Neural cell (in vitro differentiated cells): Measurements from ENCODE around the gene LIMK1. TPM values are rescaled to one million over a fixed set of nuclear protein-coding genes. Genes with fewer than 3 reads are reported as not detected.
"Not testable (repeated sequence)": the region's sequence is repeated elsewhere in the genome, so short reads cannot be mapped to it uniquely, and the experiment has no call there.

ENCODE experiments used
- H2AFZ ChIP-seq: fragments of 200-600, 300-800 bp; sonication (generic), shearing (Covaris generic); 2 replicates; pipeline ENCODE4 v1.6.0; 2014; ENCODE audit warnings: low read depth, mild to moderate bottlenecking, antibody characterized with exemption, low read length, moderate library complexity
- H3F3A ChIP-seq: fragments of 200-600 bp; shearing (Covaris generic); 2 replicates; pipeline ENCODE4 v1.6.1; 2016; ENCODE audit warnings: mild to moderate bottlenecking, moderate library complexity, mixed read lengths, antibody characterized with exemption, low read length; ENCODE audit not compliant: insufficient read depth, poor library complexity, severe bottlenecking
- H3K27ac ChIP-seq: fragments of 200-600, 300-800 bp; sonication (generic), shearing (Covaris generic); 2 replicates; pipeline ENCODE4 v1.5.1; 2014; ENCODE audit warnings: mild to moderate bottlenecking, low read length, moderate library complexity
- H3K27me3 ChIP-seq: fragments of 300-800, 200-600 bp; sonication (generic), shearing (Covaris generic); 2 replicates; pipeline ENCODE4 v1.6.0; 2014; ENCODE audit warnings: mild to moderate bottlenecking, low read depth, low read length, moderate library complexity; ENCODE audit not compliant: insufficient read depth
- H3K36me3 ChIP-seq: fragments of 300-800, 200-600 bp; sonication (generic), shearing (Covaris generic); 2 replicates; pipeline ENCODE4 v1.5.1; 2014; ENCODE audit warnings: mild to moderate bottlenecking, antibody characterized with exemption, low read length, moderate library complexity; ENCODE audit not compliant: insufficient read depth
- H3K4me2 ChIP-seq: fragments of 300-800, 200-600 bp; sonication (generic), shearing (Covaris generic); 2 replicates; pipeline ENCODE4 v1.6.0; 2014; ENCODE audit warnings: mild to moderate bottlenecking, low read length
- H3K4me3 ChIP-seq: fragments of 300-800, 200-600 bp; sonication (generic), shearing (Covaris generic); 2 replicates; pipeline ENCODE4 v1.5.1; 2014; ENCODE audit warnings: mild to moderate bottlenecking, low read length, moderate library complexity
- H3K79me2 ChIP-seq: fragments of 200-600 bp; shearing (Covaris generic); replicated peaks from 2 replicates; pipeline ENCODE4 v1.6.0; 2014; ENCODE audit warnings: mild to moderate bottlenecking, low read length, moderate library complexity; ENCODE audit not compliant: insufficient read depth
- H3K9ac ChIP-seq: fragments of 300-800, 200-600 bp; sonication (generic), shearing (Covaris generic); 2 replicates; pipeline ENCODE4 v1.6.1; 2016; ENCODE audit warnings: mild to moderate bottlenecking, low read length, mixed read lengths
- H3K9me2 ChIP-seq: fragments of 200-600 bp; shearing (Covaris generic); 2 replicates; pipeline ENCODE4 v1.6.1; 2016; ENCODE audit warnings: mild to moderate bottlenecking, low read length, mixed read lengths; ENCODE audit not compliant: insufficient read depth
- H3K9me3 ChIP-seq: fragments of 200-600, 300-800 bp; sonication (generic), shearing (Covaris generic); 2 replicates; pipeline ENCODE4 v1.6.1; 2016; ENCODE audit warnings: mild to moderate bottlenecking, mixed run types, low read length, moderate library complexity, mixed read lengths
- H4K20me1 ChIP-seq: fragments of 200-600 bp; shearing (Covaris generic); 2 replicates; pipeline ENCODE4 v1.6.1; 2016; ENCODE audit warnings: mild to moderate bottlenecking, mixed run types; ENCODE audit not compliant: insufficient read depth
- EP300 ChIP-seq: fragments of 450-650 bp; conservative IDR thresholded peaks from 2 replicates; pipeline ENCODE4 v1.6.1; 2014; ENCODE audit warnings: antibody characterized with exemption, mild to moderate bottlenecking, moderate library complexity; ENCODE audit not compliant: poor library complexity, severe bottlenecking
- EZH2 ChIP-seq: fragments of 200-600, 300-800 bp; shearing (Covaris generic), sonication (generic); IDR thresholded peaks from 2 replicates; pipeline ENCODE4 v1.6.1; 2014; ENCODE audit warnings: antibody characterized with exemption, low read length, borderline replicate concordance, mild to moderate bottlenecking; ENCODE audit not compliant: insufficient read depth, poor library complexity, severe bottlenecking
- MXI1 ChIP-seq: fragments of 450-650 bp; conservative IDR thresholded peaks from 2 replicates; pipeline ENCODE4 v1.6.1; 2014; ENCODE audit warnings: antibody characterized with exemption, mild to moderate bottlenecking; ENCODE audit not compliant: poor library complexity, severe bottlenecking
- POLR2AphosphoS5 ChIP-seq: IDR thresholded peaks from 2 replicates; pipeline ENCODE4 v1.6.1; 2012
- RAD21 ChIP-seq: fragments of 450-650 bp; conservative IDR thresholded peaks from 2 replicates; pipeline ENCODE4 v1.6.1; 2014; ENCODE audit warnings: antibody characterized with exemption, mild to moderate bottlenecking, moderate library complexity
- SMC3 ChIP-seq: fragments of 450-650 bp; conservative IDR thresholded peaks from 2 replicates; pipeline ENCODE4 v1.6.1; 2014; ENCODE audit warnings: antibody characterized with exemption, mild to moderate bottlenecking, moderate library complexity; ENCODE audit not compliant: poor library complexity
- TAF1 ChIP-seq: IDR thresholded peaks from 2 replicates; pipeline ENCODE4 v1.6.1; 2012; ENCODE audit warnings: low read depth
- polyA plus RNA-seq: library from polyadenylated mRNA; depleted of rRNA; stranded (reverse); fragments of >200 nt; gene quantifications from 2 replicates; pipeline ENCODE4 v1.2.3, GENCODE V29; 2014
- TF ChIP-seq, protein P1 (sequence below): IDR thresholded peaks from 2 replicates; pipeline ENCODE4 v1.6.1; 2012; ENCODE audit warnings: borderline replicate concordance
- TF ChIP-seq, protein P2 (sequence below): fragments of 450-650 bp; IDR thresholded peaks from 2 replicates; pipeline ENCODE4 v1.5.1; 2014; ENCODE audit warnings: antibody characterized with exemption, mild to moderate bottlenecking, moderate library complexity; ENCODE audit not compliant: poor library complexity, severe bottlenecking

Gene LIMK1
- polyA plus RNA-seq, 1 donor from 2014 or later = 21.1 TPM

DNA sequence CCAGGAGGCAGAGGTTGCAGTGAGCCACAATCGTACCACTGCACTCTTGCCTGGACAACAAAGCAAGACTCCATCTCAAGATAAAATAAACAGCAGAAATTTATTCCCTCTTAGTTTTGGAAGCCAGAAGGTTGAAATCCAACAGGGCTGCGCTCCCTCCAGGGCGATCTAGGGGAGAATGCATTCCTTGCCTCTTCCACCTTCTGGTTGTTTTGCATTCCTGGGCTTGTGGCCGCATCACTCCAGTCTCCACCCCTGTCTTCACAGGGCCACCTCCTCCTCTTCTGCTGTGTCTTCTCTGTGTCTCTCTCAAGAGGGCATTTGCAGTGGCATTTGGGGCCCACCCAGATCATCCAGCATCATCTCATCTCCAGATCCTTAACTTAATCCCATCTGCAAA lies 36.2 kb downstream of the LIMK1 start:
- Histone ChIP-seq H3K9me2 (no peaks in the 10 kb centered on the region), H3K9ac (no peak overlapping the region), H3F3A (no peaks in the 10 kb centered on the region), H3K4me2 (no peak overlapping the region), H3K27ac (no peak overlapping the region), H4K20me1 (no peaks in the 10 kb centered on the region), H3K36me3 (no peaks in the 10 kb centered on the region), H3K79me2 (no peaks in the 10 kb centered on the region), H3K27me3 (no peaks in the 10 kb centered on the region), H3K9me3 (no peaks in the 10 kb centered on the region), H2AFZ (no peak overlapping the region), H3K4me3 (no peak overlapping the region)
- TF ChIP-seq, protein P1, sequence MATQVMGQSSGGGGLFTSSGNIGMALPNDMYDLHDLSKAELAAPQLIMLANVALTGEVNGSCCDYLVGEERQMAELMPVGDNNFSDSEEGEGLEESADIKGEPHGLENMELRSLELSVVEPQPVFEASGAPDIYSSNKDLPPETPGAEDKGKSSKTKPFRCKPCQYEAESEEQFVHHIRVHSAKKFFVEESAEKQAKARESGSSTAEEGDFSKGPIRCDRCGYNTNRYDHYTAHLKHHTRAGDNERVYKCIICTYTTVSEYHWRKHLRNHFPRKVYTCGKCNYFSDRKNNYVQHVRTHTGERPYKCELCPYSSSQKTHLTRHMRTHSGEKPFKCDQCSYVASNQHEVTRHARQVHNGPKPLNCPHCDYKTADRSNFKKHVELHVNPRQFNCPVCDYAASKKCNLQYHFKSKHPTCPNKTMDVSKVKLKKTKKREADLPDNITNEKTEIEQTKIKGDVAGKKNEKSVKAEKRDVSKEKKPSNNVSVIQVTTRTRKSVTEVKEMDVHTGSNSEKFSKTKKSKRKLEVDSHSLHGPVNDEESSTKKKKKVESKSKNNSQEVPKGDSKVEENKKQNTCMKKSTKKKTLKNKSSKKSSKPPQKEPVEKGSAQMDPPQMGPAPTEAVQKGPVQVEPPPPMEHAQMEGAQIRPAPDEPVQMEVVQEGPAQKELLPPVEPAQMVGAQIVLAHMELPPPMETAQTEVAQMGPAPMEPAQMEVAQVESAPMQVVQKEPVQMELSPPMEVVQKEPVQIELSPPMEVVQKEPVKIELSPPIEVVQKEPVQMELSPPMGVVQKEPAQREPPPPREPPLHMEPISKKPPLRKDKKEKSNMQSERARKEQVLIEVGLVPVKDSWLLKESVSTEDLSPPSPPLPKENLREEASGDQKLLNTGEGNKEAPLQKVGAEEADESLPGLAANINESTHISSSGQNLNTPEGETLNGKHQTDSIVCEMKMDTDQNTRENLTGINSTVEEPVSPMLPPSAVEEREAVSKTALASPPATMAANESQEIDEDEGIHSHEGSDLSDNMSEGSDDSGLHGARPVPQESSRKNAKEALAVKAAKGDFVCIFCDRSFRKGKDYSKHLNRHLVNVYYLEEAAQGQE = no peak
- TF ChIP-seq, protein P2, sequence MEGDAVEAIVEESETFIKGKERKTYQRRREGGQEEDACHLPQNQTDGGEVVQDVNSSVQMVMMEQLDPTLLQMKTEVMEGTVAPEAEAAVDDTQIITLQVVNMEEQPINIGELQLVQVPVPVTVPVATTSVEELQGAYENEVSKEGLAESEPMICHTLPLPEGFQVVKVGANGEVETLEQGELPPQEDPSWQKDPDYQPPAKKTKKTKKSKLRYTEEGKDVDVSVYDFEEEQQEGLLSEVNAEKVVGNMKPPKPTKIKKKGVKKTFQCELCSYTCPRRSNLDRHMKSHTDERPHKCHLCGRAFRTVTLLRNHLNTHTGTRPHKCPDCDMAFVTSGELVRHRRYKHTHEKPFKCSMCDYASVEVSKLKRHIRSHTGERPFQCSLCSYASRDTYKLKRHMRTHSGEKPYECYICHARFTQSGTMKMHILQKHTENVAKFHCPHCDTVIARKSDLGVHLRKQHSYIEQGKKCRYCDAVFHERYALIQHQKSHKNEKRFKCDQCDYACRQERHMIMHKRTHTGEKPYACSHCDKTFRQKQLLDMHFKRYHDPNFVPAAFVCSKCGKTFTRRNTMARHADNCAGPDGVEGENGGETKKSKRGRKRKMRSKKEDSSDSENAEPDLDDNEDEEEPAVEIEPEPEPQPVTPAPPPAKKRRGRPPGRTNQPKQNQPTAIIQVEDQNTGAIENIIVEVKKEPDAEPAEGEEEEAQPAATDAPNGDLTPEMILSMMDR = no peak
- no peak for TF ChIP-seq SMC3
- TF ChIP-seq POLR2AphosphoS5 = no peak
- TF ChIP-seq EP300 = no peak
- no peak for TF ChIP-seq EZH2
- TF ChIP-seq RAD21 = no peak
- no peak for TF ChIP-seq TAF1
- no peak for TF ChIP-seq MXI1

DNA sequence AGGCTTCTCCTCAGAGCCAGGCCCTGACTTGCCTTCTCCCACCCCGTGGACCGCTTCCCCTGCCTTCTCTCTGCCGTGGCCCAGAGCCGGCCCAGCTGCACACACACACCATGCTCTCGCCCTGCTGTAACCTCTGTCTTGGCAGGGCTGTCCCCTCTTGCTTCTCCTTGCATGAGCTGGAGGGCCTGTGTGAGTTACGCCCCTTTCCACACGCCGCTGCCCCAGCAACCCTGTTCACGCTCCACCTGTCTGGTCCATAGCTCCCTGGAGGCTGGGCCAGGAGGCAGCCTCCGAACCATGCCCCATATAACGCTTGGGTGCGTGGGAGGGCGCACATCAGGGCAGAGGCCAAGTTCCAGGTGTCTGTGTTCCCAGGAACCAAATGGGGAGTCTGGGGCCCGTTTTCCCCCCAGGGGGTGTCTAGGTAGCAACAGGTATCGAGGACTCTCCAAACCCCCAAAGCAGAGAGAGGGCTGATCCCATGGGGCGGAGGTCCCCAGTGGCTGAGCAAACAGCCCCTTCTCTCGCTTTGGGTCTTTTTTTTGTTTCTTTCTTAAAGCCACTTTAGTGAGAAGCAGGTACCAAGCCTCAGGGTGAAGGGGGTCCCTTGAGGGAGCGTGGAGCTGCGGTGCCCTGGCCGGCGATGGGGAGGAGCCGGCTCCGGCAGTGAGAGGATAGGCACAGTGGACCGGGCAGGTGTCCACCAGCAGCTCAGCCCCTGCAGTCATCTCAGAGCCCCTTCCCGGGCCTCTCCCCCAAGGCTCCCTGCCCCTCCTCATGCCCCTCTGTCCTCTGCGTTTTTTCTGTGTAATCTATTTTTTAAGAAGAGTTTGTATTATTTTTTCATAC lies 38.0 kb downstream of the LIMK1 start:
- no peak for TF ChIP-seq MXI1
- TF ChIP-seq, protein P1 = no peak
- TF ChIP-seq SMC3 = no peak
- Histone ChIP-seq H3K36me3 (no peaks in the 10 kb centered on the region), H3K4me3 (no peak overlapping the region)

DNA sequence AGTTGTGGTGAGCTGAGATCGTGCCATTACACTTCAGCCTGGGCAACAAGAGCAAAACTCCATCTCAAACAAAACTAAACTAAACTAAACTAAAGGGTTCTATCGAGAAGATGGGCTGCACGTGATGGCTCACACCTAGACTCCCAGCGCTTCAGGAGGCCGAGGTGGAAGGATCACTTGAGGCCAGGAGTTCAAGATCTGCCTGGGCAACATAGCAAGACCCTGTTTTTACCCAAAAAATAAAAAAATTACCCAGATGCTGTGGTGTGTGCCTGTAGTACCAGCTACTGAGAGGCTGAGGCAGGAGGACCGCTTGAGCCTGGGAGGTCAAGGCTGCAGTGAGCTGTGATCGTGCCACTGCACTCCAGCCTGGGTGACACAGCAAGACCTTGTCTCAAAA lies 40.3 kb downstream of the LIMK1 start:
- H3K36me3 ChIP-seq, H3K27me3 ChIP-seq, H3K9ac ChIP-seq, H3K4me2 ChIP-seq, H4K20me1 ChIP-seq, H3K9me2 ChIP-seq, H3K9me3 ChIP-seq, H3F3A ChIP-seq, H3K79me2 ChIP-seq, H3K4me3 ChIP-seq, H2AFZ ChIP-seq, H3K27ac ChIP-seq: not testable (repeated sequence)

More for the DNA sequence above, 38.0 kb downstream of the LIMK1 start:
- no peak overlapping the region for H3K4me2 ChIP-seq
- H3K9me2 ChIP-seq = no peaks in the 10 kb centered on the region
- no peaks in the 10 kb centered on the region for H4K20me1 ChIP-seq
- H3K9ac ChIP-seq = no peak overlapping the region
- no peaks in the 10 kb centered on the region for H3K27me3 ChIP-seq
- no peaks in the 10 kb centered on the region for H3K79me2 ChIP-seq
- H3K27ac ChIP-seq = no peak overlapping the region
- H2AFZ ChIP-seq = no peak overlapping the region
- H3K9me3 ChIP-seq = no peaks in the 10 kb centered on the region
- H3F3A ChIP-seq = no peaks in the 10 kb centered on the region
